NCI-H2196 treated with DMSO at 0.1 percent for 48 hours (cell line): Measurements from ENCODE around the gene RFLNA.

ENCODE experiments used
- DNase-seq: peaks from one replicate; lab custom pipeline; 2025; ENCODE audit not compliant: unreplicated experiment; lab: John Stamatoyannopoulos, UW

The RFLNA gene

GRCh38 chr12:124357616-124358015, 62.7 kb downstream of the RFLNA start:
- no peak for DNase-seq

DNA sequence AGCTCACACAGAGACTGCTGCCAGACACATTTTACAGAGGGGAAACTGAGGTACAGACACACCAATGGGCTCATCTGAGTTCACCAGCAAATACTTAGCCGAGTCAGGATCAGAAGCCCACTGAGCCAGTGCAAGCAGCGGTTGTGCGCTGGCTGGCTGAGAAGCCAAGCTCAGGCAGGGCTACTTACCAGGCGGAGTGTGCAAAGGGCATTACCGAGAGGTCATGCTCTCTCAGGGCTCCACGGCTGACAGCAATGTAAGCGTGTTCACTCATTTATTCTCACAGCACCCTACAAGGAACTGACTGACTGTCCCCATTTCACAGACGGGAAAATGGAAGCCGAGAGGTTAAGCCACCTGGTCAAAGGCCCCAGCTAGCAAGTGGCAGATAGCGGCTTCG, 63.7 kb downstream of the RFLNA start:
- no peak for DNase-seq

DNA sequence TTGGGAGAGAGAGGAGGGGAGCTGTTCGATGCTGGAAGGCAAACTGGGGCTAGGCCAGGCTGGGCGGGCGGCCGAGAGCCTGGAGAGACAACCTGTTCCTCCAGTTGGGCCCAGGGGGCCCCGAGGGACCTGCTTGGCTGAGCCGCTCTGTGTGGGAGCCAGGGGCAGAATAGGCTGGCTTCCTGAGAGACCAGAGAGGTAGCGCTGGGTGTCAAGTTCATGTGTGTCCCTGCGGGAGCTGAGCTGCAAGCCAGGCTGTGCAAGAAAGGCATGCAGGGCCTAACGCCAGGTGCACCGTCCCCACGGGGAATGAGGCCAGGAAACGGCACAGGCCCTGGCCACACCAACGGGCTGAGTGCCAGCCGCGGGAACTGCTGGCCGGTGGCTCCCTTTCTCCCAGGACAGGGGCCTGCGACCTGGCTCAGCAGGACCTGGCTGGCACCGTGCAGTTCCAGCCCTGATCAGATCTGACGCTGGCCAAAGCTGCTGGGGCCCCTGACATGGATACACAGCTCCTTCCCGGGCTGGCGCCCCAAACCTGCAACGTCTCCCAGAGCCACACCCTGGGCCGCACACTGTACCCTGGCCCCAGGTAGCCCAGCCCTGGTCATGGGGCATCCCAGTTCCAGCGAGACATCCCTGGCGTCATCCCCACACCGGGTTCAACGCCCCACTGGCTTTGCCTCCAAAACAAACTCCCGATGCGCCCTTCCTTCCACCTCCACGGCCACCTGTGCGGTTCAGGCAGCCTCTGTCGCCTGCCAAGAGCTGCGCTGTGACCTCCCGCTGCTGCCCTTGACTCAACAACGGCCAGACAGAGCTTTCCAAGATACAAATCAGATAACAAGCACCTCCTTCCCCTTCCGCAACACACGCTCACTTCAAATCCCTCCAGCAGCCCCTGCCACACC, 65.0 kb downstream of the RFLNA start:
- peak; percentile 67 for DNase-seq

DNA sequence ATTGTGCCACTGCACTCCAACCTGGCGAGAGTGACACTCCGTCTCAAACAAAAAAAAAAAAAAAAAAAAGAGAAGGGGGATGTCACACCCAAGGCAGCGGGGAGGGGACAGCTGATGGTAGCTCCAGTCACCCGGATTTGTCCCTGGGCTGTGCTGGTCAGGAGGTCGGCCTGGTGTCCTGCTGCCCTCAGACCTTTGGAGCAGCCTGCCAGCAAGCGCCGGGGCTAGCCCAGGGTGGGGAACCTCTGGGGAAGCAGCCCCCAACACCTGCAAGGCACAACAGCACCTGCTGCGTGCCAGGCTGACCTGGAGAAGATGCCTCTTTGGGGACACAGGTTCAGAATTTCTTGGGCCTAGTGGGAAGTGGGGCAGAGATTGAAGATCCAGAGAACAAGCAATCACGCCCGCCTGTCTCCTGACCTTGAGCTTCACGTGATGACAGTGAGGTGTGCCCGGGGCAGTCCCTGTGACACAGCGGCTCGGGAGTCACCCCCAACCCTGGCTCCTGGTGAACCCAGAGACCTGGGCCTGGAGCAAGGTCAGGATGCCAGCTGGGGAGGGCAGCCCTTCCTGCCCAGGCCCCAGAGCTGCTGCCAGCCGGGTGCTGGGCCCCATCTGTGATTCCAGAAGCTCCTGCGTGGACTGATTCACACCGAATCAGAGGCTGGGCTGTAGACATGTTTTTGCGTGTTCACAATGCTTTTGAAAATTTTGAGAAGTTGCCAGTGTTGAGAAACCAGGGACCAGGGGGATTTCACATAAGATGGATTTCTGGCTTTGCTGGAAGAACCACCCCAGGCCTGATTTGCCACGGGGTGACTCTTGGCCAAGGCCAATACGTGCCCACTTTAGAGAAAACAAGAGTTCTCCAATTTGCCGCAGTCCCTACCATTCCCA, 66.4 kb downstream of the RFLNA start:
- no peak for DNase-seq

- no peak for DNase-seq
Measured at GRCh38 chr12:124361996-124362395, 67.1 kb downstream of the RFLNA start.

DNA sequence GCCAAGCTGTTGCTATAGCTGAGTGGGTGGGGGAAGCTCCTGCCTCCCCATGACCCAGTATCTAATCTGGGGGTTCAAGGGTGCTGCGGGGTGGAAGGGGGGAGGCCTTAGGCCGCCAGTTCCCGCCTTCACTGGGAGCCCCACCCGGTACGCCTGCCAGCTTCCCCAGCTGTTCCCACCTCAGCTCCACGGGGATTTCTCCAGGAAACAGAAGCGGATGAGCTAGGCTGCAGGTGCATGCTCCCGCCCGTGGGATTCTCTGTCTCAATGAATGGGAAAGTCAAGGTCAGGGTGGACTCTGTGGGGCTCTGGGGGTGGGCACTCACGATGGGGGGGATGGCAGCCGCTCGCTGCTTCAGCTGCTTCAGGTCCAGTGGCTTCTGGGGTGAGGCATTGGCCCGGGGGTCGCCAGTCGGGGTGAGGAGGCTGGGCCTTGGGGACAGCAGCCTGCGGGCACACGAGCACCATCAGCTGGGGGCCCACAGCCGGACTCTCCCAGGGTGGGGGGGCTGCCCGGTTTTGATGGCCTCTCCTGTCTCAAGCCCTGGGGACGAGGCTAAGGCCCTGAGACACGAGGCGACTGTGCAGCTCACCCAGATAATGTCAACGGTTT, 68.6 kb downstream of the RFLNA start:
- DNase-seq, result no peak

GRCh38 chr12:124364543-124364942, 69.7 kb downstream of the RFLNA start:
- DNase-seq, result no peak
